ENCODE results near the gene PMPCA. TPM values are rescaled to one million over a fixed set of nuclear protein-coding genes. Genes with fewer than 3 reads are reported as not detected.

The PMPCA gene
- polyA plus RNA-seq, 1 of the 3 experiments (the other 2 are of a cell fraction): 125 TPM

GRCh38 chr9:136429075-136429628, 18.7 kb downstream of the PMPCA start:
- Histone ChIP-seq H3K4me1 (ENCODE audit: control insufficient read depth in 1 of 2, insufficient read depth in 2 of 2, low read depth in 1 of 2, low read length in 1 of 2) (no peaks in the 10 kb centered on the region), H3K9me3 (no peaks in the 10 kb centered on the region), H3K9ac (no peak overlapping the region), H3K4me2 (no peak overlapping the region), H3K27ac (ENCODE audit: low read depth in 2 of 2, low read length in 1 of 2) (no peak overlapping the region), H3F3A (replicated peaks; ENCODE audit: insufficient read depth) (peaks cover 20% of the 10 kb centered on the region), H4K20me1 (ENCODE audit: insufficient read depth) (peaks cover 12% of the 10 kb centered on the region; the same call in 1 of the 2 replicates), H3K79me2 (ENCODE audit: insufficient read depth) (peaks cover 13% of the 10 kb centered on the region; the same call in 1 of the 2 replicates), H3K36me3 (replicated peaks in 1 of 2; ENCODE audit: control insufficient read depth in 1 of 2, insufficient read depth in 2 of 2, low read length in 1 of 2) (peaks cover 4 to 47% of the 10 kb centered on the region in 2 experiments), H3K4me3 (ENCODE audit: low read depth in 2 of 2, low read length in 1 of 2) (no peak overlapping the region), H3K9me2 (no peaks in the 10 kb centered on the region), H2AFZ (ENCODE audit: low read depth) (no peak overlapping the region), H3K27me3 (ENCODE audit: insufficient read depth) (no peaks in the 10 kb centered on the region)
- ChIA-PET POLR2A (no interaction called here), CTCF (interaction anchor here (0.9 to 1.8 kb wide), 2 partner anchors 11 to 29 kb away, joined by 3 to 6 read pairs; no protein-coding TSS in a partner anchor)
- 94% methylated on average over 7 of the region's 21 CpGs for WGBS (ENCODE audit: low lambda C conversion rate)
- DNase-seq: no peak
- TF ChIP-seq TAF1 (IDR thresholded peaks at IDR 0.05; ENCODE audit: borderline replicate concordance, low read depth, low read length) (no peak), CHD2 (IDR thresholded peaks at IDR 0.05; ENCODE audit: low read length, partially characterized antibody) (no peak), MAX (IDR thresholded peaks at IDR 0.05; ENCODE audit: low read depth) (no peak), RXRA (IDR thresholded peaks at IDR 0.05; ENCODE audit: borderline replicate concordance, low read depth) (no peak), RAD21 (IDR thresholded peaks at IDR 0.05; ENCODE audit: low read length) (no peak), GATA2 (CRISPR knock-in tag; IDR thresholded peaks at IDR 0.05) (no peak), FOSL2 (IDR thresholded peaks at IDR 0.05; ENCODE audit: borderline replicate concordance, low read depth) (no peak), YY1 (IDR thresholded peaks at IDR 0.05; ENCODE audit: low read depth) (no peak), JUND (IDR thresholded peaks at IDR 0.05) (no peak), USF1 (IDR thresholded peaks at IDR 0.05; ENCODE audit: borderline replicate concordance, low read depth) (no peak), EP300 (IDR thresholded peaks at IDR 0.05; ENCODE audit: borderline replicate concordance in 1 of 2, low read depth in 1 of 2, low read length in 1 of 2) (no peak), EZH2phosphoT487 (IDR thresholded peaks at IDR 0.05; ENCODE audit: borderline replicate concordance, low read depth) (no peak), NFIC (IDR thresholded peaks at IDR 0.05; ENCODE audit: borderline replicate concordance) (no peak)

GRCh38 chr9:136429683-136430491, 19.4 kb downstream of the PMPCA start:
- POLR2A ChIA-PET: no interaction called here
- Histone ChIP-seq H3K9ac (no peak overlapping the region), H3K79me2 (ENCODE audit: insufficient read depth) (peaks cover 19% of the 10 kb centered on the region; the same call in 1 of the 2 replicates), H3F3A (replicated peaks; ENCODE audit: insufficient read depth) (peaks cover 17% of the 10 kb centered on the region), H3K27me3 (ENCODE audit: insufficient read depth) (no peaks in the 10 kb centered on the region), H3K4me1 (ENCODE audit: control insufficient read depth in 1 of 2, insufficient read depth in 2 of 2, low read depth in 1 of 2, low read length in 1 of 2) (no peaks in the 10 kb centered on the region), H4K20me1 (ENCODE audit: insufficient read depth) (peaks cover 16% of the 10 kb centered on the region), H2AFZ (ENCODE audit: low read depth) (no peak overlapping the region), H3K4me3 (ENCODE audit: low read depth in 2 of 2, low read length in 1 of 2) (no peak overlapping the region), H3K27ac (ENCODE audit: low read depth in 2 of 2, low read length in 1 of 2) (no peak overlapping the region), H3K4me2 (no peak overlapping the region), H3K9me2 (no peaks in the 10 kb centered on the region), H3K36me3 (replicated peaks in 1 of 2; ENCODE audit: control insufficient read depth in 1 of 2, insufficient read depth in 2 of 2, low read length in 1 of 2) (peaks cover 4 to 42% of the 10 kb centered on the region in 2 experiments), H3K9me3 (no peaks in the 10 kb centered on the region)
- DNase-seq: no peak
- 87% methylated on average over 21 of the region's 32 CpGs for WGBS (ENCODE audit: low lambda C conversion rate)
- no peak for TF ChIP-seq YY1 (IDR thresholded peaks at IDR 0.05; ENCODE audit: low read depth)
- TF ChIP-seq PBX3 (IDR thresholded peaks at IDR 0.05): no peak
- TF ChIP-seq MAX (IDR thresholded peaks at IDR 0.05; ENCODE audit: low read depth): no peak
- no peak for TF ChIP-seq RAD21 (IDR thresholded peaks at IDR 0.05; ENCODE audit: low read length)
- no peak for TF ChIP-seq CHD2 (IDR thresholded peaks at IDR 0.05; ENCODE audit: low read length, partially characterized antibody)
- TF ChIP-seq FOXM1 (IDR thresholded peaks at IDR 0.05; ENCODE audit: low read depth): no peak
- no peak for TF ChIP-seq SMC3 (IDR thresholded peaks at IDR 0.05; ENCODE audit: low read depth, low read length)
- no peak for TF ChIP-seq POLR2AphosphoS5 (IDR thresholded peaks at IDR 0.05; ENCODE audit: low read depth, low read length)
- no peak for TF ChIP-seq RCOR1 (IDR thresholded peaks at IDR 0.05; ENCODE audit: low read length)
- no peak for TF ChIP-seq SIN3A (IDR thresholded peaks at IDR 0.05; ENCODE audit: borderline replicate concordance, low read depth, low read length)
- TF ChIP-seq MXI1 (IDR thresholded peaks at IDR 0.05; ENCODE audit: low read depth, low read length): no peak
- TF ChIP-seq RXRA (IDR thresholded peaks at IDR 0.05; ENCODE audit: borderline replicate concordance, low read depth): no peak
- TF ChIP-seq NRF1 (IDR thresholded peaks at IDR 0.05; ENCODE audit: low read depth, low read length): no peak
- no peak for TF ChIP-seq TCF12 (IDR thresholded peaks at IDR 0.05)
- no peak for TF ChIP-seq NFIC (IDR thresholded peaks at IDR 0.05; ENCODE audit: borderline replicate concordance)
- TF ChIP-seq RFX5 (IDR thresholded peaks at IDR 0.05; ENCODE audit: low read length): no peak
- no peak for TF ChIP-seq MEF2A (IDR thresholded peaks at IDR 0.05; ENCODE audit: borderline replicate concordance, low read depth)
- no peak for TF ChIP-seq EP300 (IDR thresholded peaks at IDR 0.05; ENCODE audit: borderline replicate concordance in 1 of 2, low read depth in 1 of 2, low read length in 1 of 2)
- no peak for TF ChIP-seq USF1 (IDR thresholded peaks at IDR 0.05; ENCODE audit: borderline replicate concordance, low read depth)
- CTCF ChIA-PET: interaction anchor here (0.9 to 1.8 kb wide), 2 partner anchors 10 to 28 kb away, joined by 3 to 6 read pairs; no protein-coding TSS in a partner anchor

All from SK-N-SH (cell line).